SU-DHL-6 (cell line): ENCODE measurements around the gene EDDM3A.

Source experiments
- EZH2phosphoT487 ChIP-seq: fragments of 200-600 bp; sonication (generic), shearing (Covaris generic); conservative IDR thresholded peaks from 2 replicates; pipeline ENCODE4 v1.6.1; 2018; ENCODE audit warnings: mild to moderate bottlenecking, antibody characterized with exemption, low read length, moderate library complexity, mixed read lengths
- TF ChIP-seq, protein P1 (sequence below): fragments of 200-600 bp; sonication (generic); IDR thresholded peaks from one replicate; pipeline ENCODE4 v1.5.1; 2017; ENCODE audit warnings: antibody characterized with exemption, mild to moderate bottlenecking, low read length, moderate library complexity; ENCODE audit not compliant: insufficient read depth, poor library complexity, severe bottlenecking

DNA sequence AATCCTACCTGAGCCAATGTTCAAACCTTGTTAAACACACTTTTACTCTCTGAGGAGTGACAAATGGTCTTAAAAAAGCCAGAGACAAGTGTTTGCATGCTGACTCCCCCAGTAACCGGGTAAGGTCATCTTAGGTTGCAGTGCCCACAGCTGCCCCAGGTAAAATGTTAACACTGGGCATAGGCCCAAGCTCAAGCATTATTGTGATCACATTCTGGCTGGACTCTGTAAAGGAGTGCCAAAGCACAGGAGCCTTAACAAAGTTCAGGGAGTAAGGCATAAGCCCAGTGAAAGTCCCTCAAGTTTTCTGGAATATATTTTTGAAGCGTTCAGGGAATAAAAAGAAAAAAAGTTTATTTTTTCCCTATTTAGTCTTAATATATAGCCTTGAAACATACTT, 8.6 kb downstream of the EDDM3A start:
- TF ChIP-seq, protein P1, sequence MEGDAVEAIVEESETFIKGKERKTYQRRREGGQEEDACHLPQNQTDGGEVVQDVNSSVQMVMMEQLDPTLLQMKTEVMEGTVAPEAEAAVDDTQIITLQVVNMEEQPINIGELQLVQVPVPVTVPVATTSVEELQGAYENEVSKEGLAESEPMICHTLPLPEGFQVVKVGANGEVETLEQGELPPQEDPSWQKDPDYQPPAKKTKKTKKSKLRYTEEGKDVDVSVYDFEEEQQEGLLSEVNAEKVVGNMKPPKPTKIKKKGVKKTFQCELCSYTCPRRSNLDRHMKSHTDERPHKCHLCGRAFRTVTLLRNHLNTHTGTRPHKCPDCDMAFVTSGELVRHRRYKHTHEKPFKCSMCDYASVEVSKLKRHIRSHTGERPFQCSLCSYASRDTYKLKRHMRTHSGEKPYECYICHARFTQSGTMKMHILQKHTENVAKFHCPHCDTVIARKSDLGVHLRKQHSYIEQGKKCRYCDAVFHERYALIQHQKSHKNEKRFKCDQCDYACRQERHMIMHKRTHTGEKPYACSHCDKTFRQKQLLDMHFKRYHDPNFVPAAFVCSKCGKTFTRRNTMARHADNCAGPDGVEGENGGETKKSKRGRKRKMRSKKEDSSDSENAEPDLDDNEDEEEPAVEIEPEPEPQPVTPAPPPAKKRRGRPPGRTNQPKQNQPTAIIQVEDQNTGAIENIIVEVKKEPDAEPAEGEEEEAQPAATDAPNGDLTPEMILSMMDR: no peak
- no peak for TF ChIP-seq EZH2phosphoT487
